Measurements from ENCODE around the gene TLK1.

- TF ChIP-seq GABPA (IDR thresholded peaks at IDR 0.05; ENCODE audit: low read depth) = no peak
- TF ChIP-seq, protein P1, sequence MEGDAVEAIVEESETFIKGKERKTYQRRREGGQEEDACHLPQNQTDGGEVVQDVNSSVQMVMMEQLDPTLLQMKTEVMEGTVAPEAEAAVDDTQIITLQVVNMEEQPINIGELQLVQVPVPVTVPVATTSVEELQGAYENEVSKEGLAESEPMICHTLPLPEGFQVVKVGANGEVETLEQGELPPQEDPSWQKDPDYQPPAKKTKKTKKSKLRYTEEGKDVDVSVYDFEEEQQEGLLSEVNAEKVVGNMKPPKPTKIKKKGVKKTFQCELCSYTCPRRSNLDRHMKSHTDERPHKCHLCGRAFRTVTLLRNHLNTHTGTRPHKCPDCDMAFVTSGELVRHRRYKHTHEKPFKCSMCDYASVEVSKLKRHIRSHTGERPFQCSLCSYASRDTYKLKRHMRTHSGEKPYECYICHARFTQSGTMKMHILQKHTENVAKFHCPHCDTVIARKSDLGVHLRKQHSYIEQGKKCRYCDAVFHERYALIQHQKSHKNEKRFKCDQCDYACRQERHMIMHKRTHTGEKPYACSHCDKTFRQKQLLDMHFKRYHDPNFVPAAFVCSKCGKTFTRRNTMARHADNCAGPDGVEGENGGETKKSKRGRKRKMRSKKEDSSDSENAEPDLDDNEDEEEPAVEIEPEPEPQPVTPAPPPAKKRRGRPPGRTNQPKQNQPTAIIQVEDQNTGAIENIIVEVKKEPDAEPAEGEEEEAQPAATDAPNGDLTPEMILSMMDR (IDR thresholded peaks at IDR 0.05) = no peak
- no peak for TF ChIP-seq FOXM1 (IDR thresholded peaks at IDR 0.05; ENCODE audit: low read depth)
- no peak for TF ChIP-seq NFIC (IDR thresholded peaks at IDR 0.05; ENCODE audit: borderline replicate concordance)
- TF ChIP-seq REST (IDR thresholded peaks at IDR 0.05; ENCODE audit: low read depth, low read length) = no peak
- no peak for TF ChIP-seq RXRA (IDR thresholded peaks at IDR 0.05; ENCODE audit: borderline replicate concordance, low read depth)
Measured at GRCh38 chr2:171072164-171072563, 88.5 kb downstream of the TLK1 start.
